ENCODE measurements around the gene PPP4C.
"Not testable (repeated sequence)": the region's sequence is repeated elsewhere in the genome, so short reads cannot be mapped to it uniquely, and the experiment has no call there.

PPP4C gene

GRCh38 chr16:30104090-30104489, 28.3 kb downstream of the PPP4C start:
- no peak for DNase-seq

GRCh38 chr16:30104492-30104891, 28.7 kb downstream of the PPP4C start:
- no peak for DNase-seq

- DNase-seq = no peak
These were observed 32.5 kb downstream of the PPP4C start for GRCh38 chr16:30108059-30108850.

GRCh38 chr16:30110661-30111060, 34.9 kb downstream of the PPP4C start:
- DNase-seq = no peak

GRCh38 chr16:30112197-30113030, 36.6 kb downstream of the PPP4C start:
- DNase-seq = peak; percentile 59

- DNase-seq = no peak
These were observed 37.4 kb downstream of the PPP4C start, which contains the start of gene GDPD3 for GRCh38 chr16:30113031-30113710. TSS of gene GDPD3 (minus strand) at chr16:30113537. CDS start at chr16:30113478, 59 bp downstream.

GRCh38 chr16:30113711-30114333, 38.0 kb downstream of the PPP4C start:
- no peak for DNase-seq

- DNase-seq = no peak
These were observed 38.6 kb downstream of the PPP4C start for GRCh38 chr16:30114411-30114810.

GRCh38 chr16:30114833-30115232, 39.0 kb downstream of the PPP4C start:
- DNase-seq = not testable (repeated sequence)

GRCh38 chr16:30115238-30115637, 39.4 kb downstream of the PPP4C start:
- peak; percentile 43 for DNase-seq

GRCh38 chr16:30116291-30117207, 40.8 kb downstream of the PPP4C start:
- no peak for DNase-seq

- no peak for DNase-seq
These were observed 42.0 kb downstream of the PPP4C start for GRCh38 chr16:30117768-30118167.

GRCh38 chr16:30119428-30119827, 43.6 kb downstream of the PPP4C start:
- DNase-seq = no peak

- DNase-seq = no peak
These were observed 44.7 kb downstream of the PPP4C start for GRCh38 chr16:30120340-30121105.

- no peak for DNase-seq
These were observed 46.2 kb downstream of the PPP4C start for GRCh38 chr16:30121741-30122571.

- peak; percentile 7 for DNase-seq
These were observed 46.9 kb downstream of the PPP4C start for GRCh38 chr16:30122604-30123160.

GRCh38 chr16:30124985-30125379, 49.2 kb downstream of the PPP4C start:
- no peak for DNase-seq

- DNase-seq = not testable (repeated sequence)
These were observed 49.9 kb downstream of the PPP4C start for GRCh38 chr16:30125690-30126089.

- DNase-seq = no peak
These were observed 52.2 kb downstream of the PPP4C start for GRCh38 chr16:30127993-30128392.

All from CD4-positive, alpha-beta T cell treated with Interleukin-17A for 1 hour (primary cell).